Activated naive CD4-positive, alpha-beta T cell (primary cell): ENCODE results near the gene TMEM209.
"Not testable (repeated sequence)": the region's sequence is repeated elsewhere in the genome, so short reads cannot be mapped to it uniquely, and the experiment has no call there.

Experiments
- DNase-seq, 4 experiments: peaks; one replicate each; lab custom pipeline; 2025; lab: John Stamatoyannopoulos, UW

Gene TMEM209

DNA sequence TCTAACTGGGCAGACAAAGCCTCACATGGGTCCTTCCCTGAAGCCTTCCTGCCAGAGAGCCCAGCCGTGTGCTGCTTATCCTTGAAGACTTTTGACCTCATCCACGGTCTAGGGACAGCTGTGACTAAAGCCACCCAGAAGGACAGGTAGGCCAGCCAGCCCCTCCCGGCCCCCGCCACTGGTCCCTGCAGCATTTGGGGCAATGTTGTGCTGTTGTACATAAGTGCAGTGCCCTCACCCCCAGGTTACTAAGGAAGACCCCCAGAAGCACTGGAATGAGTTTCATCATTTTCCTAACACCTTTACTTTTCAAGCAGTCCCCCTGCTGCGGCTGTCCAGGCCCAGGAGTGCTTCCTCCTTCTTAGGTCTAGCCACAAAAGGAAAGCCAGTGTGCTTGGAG lies 43.0 kb downstream of the TMEM209 start:
- no peak for DNase-seq

DNA sequence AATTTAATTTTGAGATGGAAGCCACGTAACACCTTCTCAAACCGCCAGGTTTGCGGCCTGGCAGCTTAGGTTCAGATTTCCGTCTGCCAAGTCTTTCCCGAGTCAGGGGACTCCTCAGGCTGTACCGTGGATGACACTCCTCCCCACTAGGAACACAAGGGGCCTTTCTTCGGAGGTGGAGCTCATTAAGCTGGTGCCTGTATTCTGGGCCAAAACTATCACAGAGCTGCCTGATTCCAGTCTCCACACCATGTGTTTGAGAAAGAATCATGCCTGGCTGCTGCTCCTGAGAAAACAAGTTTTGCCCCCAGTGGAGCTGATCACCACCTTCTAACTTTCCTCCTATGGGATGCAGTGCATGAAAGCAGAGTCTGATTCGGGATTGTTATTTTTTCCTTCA lies 44.8 kb downstream of the TMEM209 start:
- no peak for DNase-seq

DNA sequence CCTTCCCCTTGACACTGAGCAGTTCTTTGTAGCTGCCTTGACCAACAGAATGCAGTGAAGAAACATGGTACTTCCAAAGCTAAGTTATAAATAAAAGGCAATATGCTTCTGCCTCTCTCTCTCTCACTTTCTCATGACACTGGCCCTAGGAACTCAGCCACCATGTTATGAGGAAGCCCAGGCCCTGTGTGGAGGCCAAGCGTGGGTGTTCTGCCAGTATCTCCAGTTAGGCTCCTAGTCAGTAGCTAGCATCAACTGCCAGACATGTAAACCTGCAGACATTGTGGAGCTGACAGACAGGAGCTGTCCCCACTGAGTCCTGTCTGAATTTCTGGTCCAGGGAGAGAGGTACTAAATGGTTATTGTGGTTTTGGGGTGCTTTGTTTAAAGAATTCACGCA lies 45.2 kb downstream of the TMEM209 start:
- DNase-seq: no peak

DNA sequence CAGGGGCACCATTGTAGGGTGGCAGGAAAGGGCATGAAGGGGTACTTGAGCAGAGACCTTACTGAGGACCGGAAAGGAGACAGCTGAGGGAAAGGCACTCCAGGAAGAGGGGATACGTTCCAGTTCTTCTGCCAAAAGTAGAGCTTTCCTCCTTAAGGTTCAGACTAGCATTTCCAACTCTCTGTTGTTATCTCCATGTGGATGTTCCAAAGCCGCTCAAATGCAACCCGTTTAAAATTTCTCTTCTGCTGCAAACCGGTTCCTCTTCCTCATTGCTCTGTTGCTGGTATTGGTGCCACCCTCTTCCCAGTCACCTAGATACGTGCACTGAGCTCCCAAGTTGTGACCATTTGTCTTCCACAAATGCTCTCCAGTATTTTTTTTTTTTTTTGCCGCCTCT lies 47.5 kb downstream of the TMEM209 start:
- DNase-seq: no peak

DNA sequence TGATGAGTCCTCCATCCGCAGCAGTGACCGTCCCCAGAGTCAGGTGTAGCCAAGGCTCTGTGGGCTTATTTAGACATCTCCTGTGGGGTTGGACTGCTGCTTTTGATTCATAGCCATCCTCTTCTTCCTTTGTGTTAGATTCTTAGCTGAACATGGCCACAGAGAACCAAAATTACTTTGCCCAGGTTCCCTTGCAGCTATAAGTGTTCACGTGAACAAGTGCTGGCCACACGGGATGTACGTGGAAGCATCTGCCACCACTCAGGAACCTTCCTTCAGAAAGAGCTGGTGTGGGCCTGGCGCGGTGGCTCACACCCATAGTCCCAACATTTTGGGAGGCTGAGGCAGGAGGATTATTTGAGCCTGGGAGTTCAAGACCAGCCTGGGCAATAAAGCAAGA lies 49.1 kb downstream of the TMEM209 start:
- DNase-seq: no peak

DNA sequence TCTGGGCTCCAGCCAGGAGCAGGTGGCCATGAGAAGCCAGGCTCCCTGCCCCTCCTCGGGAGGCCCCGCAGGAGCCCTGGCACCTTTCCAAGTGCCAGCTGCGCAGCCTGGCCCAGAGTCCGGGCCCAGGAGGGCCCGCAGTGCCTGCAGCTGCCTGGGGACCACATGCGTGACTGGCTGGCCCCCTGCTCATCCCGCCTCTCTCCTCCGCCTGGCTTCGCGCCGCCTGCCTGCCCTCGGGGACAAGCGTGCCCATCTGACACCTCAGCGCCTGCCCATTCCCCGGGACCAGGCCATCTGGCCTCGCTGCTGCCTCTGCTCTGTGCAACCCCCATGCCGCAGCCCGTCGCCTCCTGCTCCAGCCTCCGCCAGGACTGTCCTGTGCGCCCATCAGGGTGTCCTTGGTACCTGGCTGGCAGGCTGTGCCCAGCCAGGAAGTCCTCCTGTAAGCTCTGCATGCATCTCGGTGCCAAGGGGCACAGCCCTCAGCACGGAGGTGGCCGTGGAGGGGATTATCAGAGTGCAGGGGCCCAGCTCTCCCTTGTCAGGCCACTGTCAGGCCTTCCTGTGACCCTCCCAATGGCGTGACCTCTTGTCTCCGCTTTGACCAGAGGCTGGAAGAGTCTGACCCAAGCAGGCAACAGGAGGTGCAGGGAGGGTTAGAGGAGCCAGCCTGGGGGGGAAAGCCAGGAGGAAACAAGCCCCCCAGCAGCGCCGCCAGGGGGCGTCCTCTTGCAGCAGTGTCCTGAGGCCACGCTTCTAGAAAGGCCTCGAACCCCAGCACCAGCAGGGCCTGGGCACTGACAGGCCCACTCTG lies 50.5 kb downstream of the TMEM209 start:
- no peak for DNase-seq

DNA sequence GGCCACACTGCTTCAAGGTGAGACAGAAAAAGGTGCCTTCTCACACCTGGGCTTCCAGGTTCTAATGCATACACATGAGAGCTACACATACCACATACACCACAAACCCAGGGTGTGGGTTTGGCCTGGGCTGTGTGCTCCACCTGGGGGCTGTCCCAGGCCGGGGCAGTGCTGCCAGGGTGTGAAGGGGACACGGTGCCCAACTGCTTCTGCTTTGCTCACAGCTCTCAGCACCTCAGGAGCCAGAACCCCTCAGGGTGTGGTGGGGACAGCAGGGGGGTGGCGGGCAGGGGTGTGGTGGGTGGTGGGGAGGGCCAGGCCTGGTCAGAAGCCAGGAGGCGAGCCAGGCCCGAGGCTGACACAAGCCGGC lies 51.1 kb downstream of the TMEM209 start:
- no peak for DNase-seq

DNA sequence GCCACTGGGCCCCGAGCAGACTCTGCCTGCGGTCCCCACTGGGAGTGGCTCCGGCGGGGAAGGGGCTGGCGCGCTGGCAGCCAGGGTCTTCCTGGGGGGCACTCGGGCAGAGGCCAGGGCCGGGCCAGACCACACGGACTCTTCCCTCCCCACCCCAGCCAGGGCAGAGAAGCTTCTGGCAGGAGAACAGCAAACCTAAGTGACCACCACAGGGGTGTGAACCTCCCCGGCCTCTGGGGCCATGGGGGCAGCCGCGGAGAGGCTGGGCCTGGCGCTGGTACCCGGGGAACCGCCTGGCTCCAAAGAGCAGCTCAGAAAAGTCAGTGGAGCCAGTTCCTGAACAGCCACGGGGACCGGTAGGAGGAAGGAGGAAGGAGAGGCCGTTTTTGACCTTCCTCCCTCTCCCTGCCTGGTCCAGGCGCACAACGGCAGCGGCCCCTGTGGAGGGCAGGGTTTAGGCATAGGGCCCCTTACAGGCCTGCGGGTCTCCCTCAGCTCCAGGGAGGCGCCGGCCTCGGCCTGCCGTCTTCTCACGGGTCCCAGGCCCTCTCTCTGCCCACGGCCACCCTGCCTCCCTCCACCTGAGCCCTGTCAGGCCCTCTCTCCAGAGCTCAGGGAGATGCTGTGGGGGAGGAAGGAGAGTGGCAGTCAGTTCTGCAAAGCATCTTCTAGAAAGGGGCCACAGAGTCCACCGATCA lies 51.8 kb downstream of the TMEM209 start:
- no peak for DNase-seq

DNA sequence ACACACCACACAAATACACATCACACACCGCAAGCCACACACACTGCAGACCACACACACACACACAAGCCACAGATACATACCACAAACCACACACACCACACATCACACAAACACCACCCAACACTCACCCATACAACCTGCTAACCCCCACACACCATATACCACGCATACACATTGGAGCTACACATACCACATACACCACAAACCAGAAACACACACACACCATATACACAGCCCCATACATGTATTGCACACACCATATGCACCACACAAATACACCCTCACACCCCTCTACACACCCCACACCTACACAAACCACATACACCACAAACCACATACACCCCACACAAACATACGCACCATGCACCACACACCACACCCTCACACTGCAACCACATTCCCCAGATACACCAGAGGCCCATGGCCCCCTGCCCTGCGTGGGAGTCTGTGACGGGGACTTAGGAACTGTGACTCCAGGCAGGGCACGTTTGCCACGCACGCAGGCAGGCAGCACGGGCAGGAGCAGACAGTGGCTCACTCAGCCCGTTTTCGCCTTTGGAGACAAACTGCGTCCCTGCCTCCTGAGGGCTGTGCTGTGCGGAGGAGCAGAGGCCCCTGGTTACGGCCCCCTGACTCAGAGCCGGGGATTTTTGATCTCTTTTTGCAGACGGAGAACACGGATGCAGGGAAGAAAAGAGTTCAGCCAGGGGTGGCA lies 52.6 kb downstream of the TMEM209 start:
- DNase-seq: no peak

DNA sequence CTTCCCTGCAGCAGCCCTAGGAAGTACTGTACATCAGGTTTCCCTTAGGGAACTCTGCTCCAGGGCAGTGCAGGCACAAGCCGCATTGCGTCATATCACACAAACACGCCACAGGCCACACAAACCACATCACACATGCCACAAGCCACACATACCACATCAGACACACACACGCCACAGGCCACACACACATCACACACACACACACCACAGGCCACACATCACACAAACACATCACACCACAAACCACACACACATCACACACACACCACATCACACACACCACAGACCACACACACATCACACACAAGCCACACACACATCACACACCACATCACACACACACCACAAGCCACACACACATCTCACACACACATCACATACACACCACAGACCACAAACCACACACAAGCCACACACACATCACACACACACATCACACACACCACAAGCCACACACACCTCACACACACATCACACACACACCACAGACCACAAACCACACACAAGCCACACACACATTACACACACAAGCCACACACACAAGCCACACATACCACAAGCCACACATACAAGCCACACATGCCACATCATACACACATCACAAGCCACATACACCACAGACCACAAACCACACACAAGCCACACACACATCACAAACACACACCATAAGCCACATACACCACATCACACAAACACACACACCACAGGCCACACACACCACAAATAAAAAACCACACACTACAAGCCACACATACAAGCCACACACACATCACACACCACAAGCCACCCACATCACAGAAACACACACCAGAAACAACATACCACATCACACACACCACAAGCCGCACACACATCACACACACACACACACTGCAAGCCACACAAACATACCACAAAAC lies 53.4 kb downstream of the TMEM209 start:
- DNase-seq: peak in 1 of 4 experiments; percentile 26

DNA sequence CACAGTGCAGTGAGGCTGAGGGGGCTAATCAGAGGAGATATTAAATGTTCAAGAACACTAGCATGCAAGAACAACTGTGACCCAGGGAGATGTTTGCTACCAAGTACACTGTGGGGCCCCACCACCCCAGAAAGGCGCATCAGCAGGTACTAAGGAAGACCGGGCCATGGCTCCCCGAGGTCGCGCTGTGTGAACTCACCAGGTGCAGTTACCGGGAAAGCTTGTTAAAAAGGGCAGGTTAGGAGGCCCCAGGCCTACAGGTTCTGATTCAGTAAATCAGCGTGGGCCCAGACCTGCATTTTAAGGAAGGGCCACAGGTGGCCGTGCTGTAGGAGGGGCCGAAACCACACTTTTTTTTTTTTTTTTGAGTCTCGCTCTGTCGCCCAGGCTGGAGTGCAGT lies 54.6 kb downstream of the TMEM209 start:
- no peak for DNase-seq

DNA sequence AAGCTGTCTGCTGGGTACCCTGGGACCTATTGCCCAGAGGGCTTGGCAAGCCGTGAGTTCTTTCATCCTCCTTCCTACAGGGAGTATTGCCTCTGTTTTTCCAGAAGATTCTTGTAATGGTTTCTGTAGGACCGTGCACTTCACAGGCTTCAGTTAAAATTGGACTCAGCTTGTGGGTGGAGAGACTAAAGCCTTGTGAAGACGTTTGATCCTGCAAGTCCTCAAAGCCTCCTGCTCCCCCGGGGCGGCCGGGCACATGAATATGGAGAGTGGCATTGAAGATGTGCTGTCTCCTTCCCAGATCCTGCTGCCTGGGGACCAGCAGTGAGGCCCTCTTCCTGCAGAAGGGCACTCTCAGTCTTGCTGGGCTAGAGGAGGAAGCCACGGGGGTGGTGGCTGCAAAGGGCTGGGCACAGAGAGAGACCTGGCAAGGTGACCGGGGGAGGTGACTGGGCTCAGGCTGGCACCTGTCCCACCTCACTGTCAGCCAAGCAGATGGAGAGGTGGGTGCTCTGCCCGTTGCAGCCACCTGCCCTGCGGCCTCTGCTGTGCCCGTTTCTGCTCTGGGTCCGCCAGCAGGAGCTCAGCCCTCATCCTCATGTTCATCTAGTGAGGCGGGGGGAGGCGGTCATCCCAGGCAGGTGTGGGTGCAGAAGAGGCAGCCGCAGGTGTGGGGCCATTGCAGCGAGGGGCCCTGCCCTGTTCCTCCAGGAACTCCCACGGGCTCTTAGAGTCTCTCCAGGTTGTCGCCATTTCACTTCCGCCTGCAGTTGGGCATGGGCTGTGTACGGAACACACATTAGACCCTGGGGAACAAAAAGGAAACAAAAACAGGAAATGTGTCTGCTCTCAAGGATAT lies 55.7 kb downstream of the TMEM209 start:
- no peak for DNase-seq

DNA sequence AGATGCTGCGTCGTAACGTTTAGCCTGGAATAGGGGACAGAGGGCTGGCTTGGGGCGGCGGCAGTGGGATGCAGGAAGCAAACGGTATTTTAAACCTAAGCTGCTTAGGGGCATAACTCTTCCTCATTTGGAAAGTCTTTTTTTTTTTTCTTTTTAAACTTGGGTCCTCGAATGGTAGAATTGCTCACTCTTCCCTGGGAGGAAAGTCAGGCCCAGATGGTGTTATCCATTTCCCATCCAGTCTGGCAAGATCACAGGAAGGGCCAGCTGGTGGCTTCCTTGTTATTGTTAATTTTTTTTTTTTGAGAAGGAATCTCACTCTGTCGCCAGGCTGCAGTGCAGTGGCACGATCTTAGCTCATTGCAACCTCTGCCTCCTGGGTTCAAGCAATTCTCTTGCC lies 56.6 kb downstream of the TMEM209 start:
- no peak for DNase-seq

DNA sequence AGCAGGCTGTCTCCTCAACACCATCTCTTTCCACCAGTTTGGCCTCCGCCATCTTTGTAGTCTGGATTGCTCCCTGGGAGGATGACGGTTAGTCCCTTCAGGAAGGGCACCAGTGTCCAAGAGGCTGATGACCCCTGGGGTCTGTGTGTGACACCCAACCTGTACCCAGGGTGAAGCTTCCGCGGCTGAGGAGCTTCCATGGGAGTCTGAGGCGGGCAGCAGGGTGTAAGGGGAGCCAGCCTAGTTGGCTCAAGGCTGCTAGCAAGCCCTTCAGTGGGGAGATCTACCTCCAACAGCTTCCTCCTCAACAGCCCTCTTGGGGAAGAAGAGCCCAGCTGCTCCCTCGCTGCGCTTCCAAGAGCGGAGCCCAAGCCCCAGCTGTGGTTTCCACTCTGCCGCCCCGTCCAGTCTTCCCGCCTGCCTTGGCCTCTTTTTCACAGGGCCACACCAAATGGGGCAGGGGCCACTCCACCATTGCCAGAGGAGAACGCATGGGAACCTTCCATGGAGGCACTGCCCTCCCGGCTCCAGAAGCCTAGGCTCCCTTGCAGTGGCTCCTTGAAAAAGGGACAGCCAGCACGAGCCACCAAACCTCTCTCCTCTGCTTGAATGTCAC lies 57.4 kb downstream of the TMEM209 start:
- DNase-seq: no peak

DNA sequence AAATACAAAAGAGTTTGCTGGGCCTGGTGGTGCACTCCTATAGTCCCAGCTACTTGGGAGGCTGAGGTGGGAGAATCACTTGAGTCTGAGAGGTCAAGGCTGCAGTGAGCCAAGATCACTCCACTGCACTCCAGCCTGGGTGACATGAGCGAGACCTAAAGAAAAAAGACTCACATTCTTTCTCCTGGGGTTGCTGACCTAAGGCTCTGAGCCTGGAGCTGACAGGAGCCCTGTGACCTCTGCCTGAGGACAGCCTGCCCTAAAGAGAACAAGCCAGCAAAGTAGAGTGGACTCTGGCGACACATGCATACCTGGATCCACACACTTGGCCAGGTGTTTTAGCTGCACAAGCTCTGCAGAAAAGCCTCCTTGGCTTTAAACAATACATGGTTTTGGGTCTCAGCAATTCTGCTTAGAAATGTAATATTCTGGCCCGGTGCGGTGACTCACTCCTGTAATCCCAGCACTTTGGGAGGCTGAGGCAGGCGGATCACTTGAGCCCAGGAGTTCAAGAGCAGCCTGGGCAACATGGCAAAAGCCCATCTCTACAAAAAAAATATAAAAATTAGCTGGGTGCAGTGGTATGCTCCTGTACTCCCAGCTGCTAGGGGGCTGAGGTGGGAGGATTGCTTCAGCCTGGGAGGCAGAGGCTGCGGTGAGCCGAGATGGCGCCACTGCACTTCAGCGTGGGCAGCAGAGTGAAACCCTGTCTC lies 58.4 kb downstream of the TMEM209 start:
- DNase-seq: no peak

DNA sequence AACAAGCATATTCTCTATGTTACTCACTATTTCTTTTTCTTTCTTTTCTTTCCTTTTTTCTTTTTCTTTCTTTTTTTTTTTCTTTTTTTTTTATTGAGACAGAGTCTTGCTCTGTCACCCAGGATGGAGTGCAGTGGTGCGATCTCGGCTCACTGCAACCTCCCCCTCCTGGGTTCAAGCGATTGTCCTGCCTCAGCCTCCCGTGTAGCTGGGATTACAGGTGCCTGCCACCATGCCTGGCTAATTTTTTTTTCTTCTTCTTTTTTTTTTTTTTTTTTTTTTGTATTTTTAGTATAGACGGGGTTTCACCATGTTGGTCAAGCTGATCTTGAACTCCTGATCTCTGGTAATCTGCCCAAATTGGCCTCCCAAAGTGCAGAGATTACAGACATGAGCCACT lies 59.1 kb downstream of the TMEM209 start:
- DNase-seq: not testable (repeated sequence)

DNA sequence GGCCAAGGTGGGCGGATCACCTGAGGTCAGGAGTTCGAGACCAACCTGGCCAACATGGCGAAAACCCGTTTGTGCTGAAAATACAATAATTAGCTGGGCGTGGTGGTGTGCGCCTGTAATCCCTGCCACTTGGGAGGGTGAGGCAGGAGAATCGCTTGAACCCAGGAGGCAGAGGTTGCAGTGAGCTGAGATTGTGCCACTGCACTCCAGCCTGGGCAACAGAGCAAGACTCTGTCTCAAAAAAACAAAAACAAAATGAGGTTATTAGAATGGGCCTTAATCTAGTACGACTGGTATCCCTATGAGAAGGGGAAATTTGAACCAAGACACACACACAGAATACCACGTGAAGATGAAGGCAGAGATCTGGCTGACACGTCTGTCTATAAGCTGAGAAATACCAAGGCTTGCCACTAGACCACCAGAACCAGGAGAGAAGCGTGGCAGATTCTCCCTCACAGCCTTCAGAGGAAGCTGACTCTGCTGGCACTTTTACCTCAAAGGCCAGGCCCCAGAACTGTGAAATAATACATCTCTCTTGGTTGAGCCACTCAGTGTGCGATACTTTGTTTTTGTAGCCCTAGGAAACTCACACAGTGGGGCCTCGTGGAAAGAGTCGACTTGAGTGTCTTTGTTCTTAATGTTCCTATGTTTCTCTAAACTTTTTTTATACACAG lies 59.6 kb downstream of the TMEM209 start:
- DNase-seq: no peak

DNA sequence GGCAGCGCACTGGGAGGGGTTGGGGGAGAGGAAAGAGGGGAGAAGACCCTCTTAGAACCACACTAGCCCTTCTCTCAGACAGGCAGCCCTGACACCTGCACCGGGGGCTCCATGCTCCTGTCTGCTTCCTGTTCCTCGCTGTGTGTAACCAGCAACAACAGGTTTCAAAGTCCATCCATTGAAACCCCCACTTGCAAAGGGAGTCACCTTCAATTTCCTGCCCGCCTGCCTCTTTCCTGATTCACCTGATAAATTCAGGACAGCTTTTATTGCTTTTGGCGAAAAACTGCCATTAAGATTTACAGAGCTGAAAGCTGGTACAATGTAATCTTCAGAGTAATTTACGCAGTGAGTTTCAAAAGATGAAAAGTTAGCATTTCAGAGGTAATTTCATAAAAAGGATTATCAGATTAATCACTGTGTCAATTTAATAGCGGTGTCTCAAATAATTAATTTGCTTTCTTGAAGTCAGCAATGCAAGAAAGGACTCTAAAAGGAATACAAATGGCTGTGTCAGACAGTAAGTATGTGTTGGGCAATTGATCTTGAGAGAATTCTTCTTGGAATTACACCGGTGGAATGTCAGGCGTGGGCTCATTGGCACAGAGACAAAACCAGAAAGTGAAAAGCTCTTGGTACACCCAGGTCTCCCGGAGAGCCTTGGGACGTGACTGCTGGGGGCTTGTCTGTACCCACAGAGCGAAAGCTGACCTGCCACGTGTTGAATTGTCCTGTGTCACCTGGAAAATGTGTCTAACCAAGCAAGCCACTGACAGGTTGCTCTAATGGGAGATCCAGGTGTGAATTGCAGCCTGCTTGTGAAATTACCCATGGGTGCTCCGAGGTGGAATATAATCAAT lies 60.7 kb downstream of the TMEM209 start:
- no peak for DNase-seq

DNA sequence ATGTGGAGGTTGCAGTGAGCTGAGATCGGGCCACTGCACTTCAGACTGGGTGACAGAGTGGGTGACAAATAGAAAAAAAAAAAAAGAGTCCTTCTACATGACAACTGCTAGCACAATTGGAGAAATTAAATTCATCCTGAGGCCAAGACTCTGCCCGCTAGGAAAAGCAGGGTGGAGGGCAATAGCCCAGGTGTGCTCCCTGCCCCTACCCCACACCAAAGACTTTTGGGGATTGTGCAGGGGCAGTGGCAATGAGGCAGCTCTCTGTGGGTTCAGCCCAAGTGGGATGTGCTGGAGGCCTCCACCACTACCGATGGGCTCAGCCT lies 61.3 kb downstream of the TMEM209 start:
- no peak for DNase-seq
